H9 (cell line): ENCODE results near the gene BTBD18. TPM values are rescaled to one million over a fixed set of nuclear protein-coding genes. Genes with fewer than 3 reads are reported as not detected.

Experiments used
- DNase-seq: peaks from one replicate; pipeline ENCODE4 v3.0.0-alpha.2; 2017
- H2AFZ ChIP-seq: one replicate; pipeline ENCODE4 v1.6.1; 2013; ENCODE audit warnings: mild to moderate bottlenecking, low read length, control low read depth, moderate library complexity
- H2AK5ac ChIP-seq: 2 replicates; pipeline ENCODE4 v1.6.1; 2013; ENCODE audit warnings: low read length, control low read depth, mixed read lengths; ENCODE audit not compliant: insufficient read length
- H2BK120ac ChIP-seq: one replicate; pipeline ENCODE4 v1.6.1; 2013; ENCODE audit warnings: low read depth, mild to moderate bottlenecking, low read length, control low read depth, inconsistent platforms; ENCODE audit not compliant: poor library complexity, severe bottlenecking
- H2BK12ac ChIP-seq: 2 replicates; pipeline ENCODE4 v1.6.1; 2013; ENCODE audit warnings: low read length, control low read depth, mixed read lengths, low read depth; ENCODE audit not compliant: insufficient read length
- H2BK15ac ChIP-seq: 2 replicates; pipeline ENCODE4 v1.6.1; 2013; ENCODE audit warnings: low read depth, low read length, control low read depth
- H2BK20ac ChIP-seq: one replicate; pipeline ENCODE4 v1.6.1; 2013; ENCODE audit warnings: low read depth, mild to moderate bottlenecking, low read length, control low read depth, inconsistent platforms; ENCODE audit not compliant: poor library complexity, severe bottlenecking
- H2BK5ac ChIP-seq: 2 replicates; pipeline ENCODE4 v1.6.1; 2013; ENCODE audit warnings: low read length, control low read depth, mixed read lengths; ENCODE audit not compliant: insufficient read length
- H3K14ac ChIP-seq: 2 replicates; pipeline ENCODE4 v1.6.1; 2013; ENCODE audit warnings: low read length, control low read depth; ENCODE audit not compliant: insufficient read depth
- H3K18ac ChIP-seq: 2 replicates; pipeline ENCODE4 v1.6.1; 2013; ENCODE audit warnings: low read depth, mild to moderate bottlenecking, mixed read lengths, low read length, control low read depth; ENCODE audit not compliant: insufficient read length
- H3K23ac ChIP-seq: 2 replicates; pipeline ENCODE4 v1.6.1; 2013; ENCODE audit warnings: low read length, control low read depth, mixed read lengths, low read depth; ENCODE audit not compliant: insufficient read length
- H3K23me2 ChIP-seq: 2 replicates; pipeline ENCODE4 v1.6.1; 2013; ENCODE audit warnings: low read depth, mild to moderate bottlenecking, mixed read lengths, low read length, control low read depth; ENCODE audit not compliant: insufficient read length, poor library complexity, severe bottlenecking
- H3K27ac ChIP-seq: 2 replicates; pipeline ENCODE4 v1.5.1; 2013; ENCODE audit warnings: low read length, control low read depth, mixed read lengths, low read depth; ENCODE audit not compliant: insufficient read length
- H3K27me3 ChIP-seq: 2 replicates; pipeline ENCODE4 v1.6.1; 2013; ENCODE audit warnings: low read length, control low read depth, inconsistent platforms; ENCODE audit not compliant: insufficient read depth
- H3K4ac ChIP-seq: 2 replicates; pipeline ENCODE4 v1.6.1; 2013; ENCODE audit warnings: low read depth, mild to moderate bottlenecking, control low read depth, inconsistent platforms, low read length, moderate library complexity
- H3K4me1 ChIP-seq: 2 replicates; pipeline ENCODE4 v1.6.1; 2013; ENCODE audit warnings: low read length, control low read depth, inconsistent platforms; ENCODE audit not compliant: insufficient read depth
- H3K4me2 ChIP-seq: 2 replicates; pipeline ENCODE4 v1.6.1; 2013; ENCODE audit warnings: low read length, control low read depth, mixed read lengths; ENCODE audit not compliant: insufficient read length, insufficient read depth
- H3K56ac ChIP-seq: 2 replicates; pipeline ENCODE4 v1.6.1; 2013; ENCODE audit warnings: low read depth, mild to moderate bottlenecking, mixed read lengths, low read length, control low read depth; ENCODE audit not compliant: insufficient read length
- H3K79me1 ChIP-seq: 2 replicates; pipeline ENCODE4 v1.6.1; 2013; ENCODE audit warnings: low read depth, mild to moderate bottlenecking, moderate library complexity, low read length, control low read depth, inconsistent platforms; ENCODE audit not compliant: insufficient read depth, poor library complexity, severe bottlenecking
- H3K79me2 ChIP-seq: 2 replicates; pipeline ENCODE4 v1.6.1; 2013; ENCODE audit warnings: low read length, control low read depth, inconsistent platforms; ENCODE audit not compliant: insufficient read depth
- H3K9ac ChIP-seq: 2 replicates; pipeline ENCODE4 v1.6.1; 2013; ENCODE audit warnings: low read length, control low read depth, mixed read lengths; ENCODE audit not compliant: insufficient read length; ENCODE audit errors: extremely low read depth
- H3K9me3 ChIP-seq: one replicate; pipeline ENCODE4 v1.6.1; 2013; ENCODE audit warnings: low read depth, low read length, inconsistent platforms; ENCODE audit not compliant: control insufficient read depth
- H3T11ph ChIP-seq: one replicate; pipeline ENCODE4 v1.6.1; 2013; ENCODE audit warnings: mild to moderate bottlenecking, low read length, control low read depth, inconsistent platforms
- H4K20me1 ChIP-seq: one replicate; pipeline ENCODE4 v1.6.1; 2013; ENCODE audit not compliant: control insufficient read depth, insufficient read length, insufficient read depth
- H4K5ac ChIP-seq: 2 replicates; pipeline ENCODE4 v1.6.1; 2013; ENCODE audit warnings: low read depth, mild to moderate bottlenecking, mixed read lengths, low read length, control low read depth; ENCODE audit not compliant: insufficient read length
- H4K8ac ChIP-seq: replicated peaks from 2 replicates; pipeline ENCODE4 v1.6.1; 2013; ENCODE audit warnings: low read length, control low read depth, mixed read lengths, low read depth; ENCODE audit not compliant: insufficient read length
- H4K91ac ChIP-seq: 2 replicates; pipeline ENCODE4 v1.6.1; 2013; ENCODE audit warnings: low read depth, mild to moderate bottlenecking, moderate library complexity, mixed read lengths, low read length, control low read depth; ENCODE audit not compliant: insufficient read length
- H3K27ac Mint-ChIP-seq, 3 experiments: 2 replicates in 2 of 3; 3 replicates in 1 of 3; pipeline ENCODE4 v1.8.0; 2020 to 2021; ENCODE audit warnings: mixed read lengths in 3 of 3, mild to moderate bottlenecking in 1 of 3, moderate library complexity in 1 of 3
- H3K27me3 Mint-ChIP-seq: 2 replicates; pipeline ENCODE4 v1.8.0; 2021; ENCODE audit warnings: low read depth, mild to moderate bottlenecking, moderate library complexity, mixed read lengths
- H3K36me3 Mint-ChIP-seq, 3 experiments: 2 replicates in 2 of 3; 3 replicates in 1 of 3; pipeline ENCODE4 v1.8.0; 2020 to 2021; ENCODE audit warnings: low read depth in 3 of 3, mixed read lengths in 3 of 3; ENCODE audit not compliant: insufficient read depth in 1 of 3
- H3K4me1 Mint-ChIP-seq, 2 experiments: 2 replicates each; pipeline ENCODE4 v1.8.0; 2020; ENCODE audit warnings: mixed read lengths in 2 of 2
- H3K4me3 Mint-ChIP-seq, 2 experiments: 2 replicates in 1 of 2; 3 replicates in 1 of 2; pipeline ENCODE4 v1.8.0; 2020 to 2021; ENCODE audit warnings: mild to moderate bottlenecking in 2 of 2, mixed read lengths in 2 of 2, moderate library complexity in 1 of 2
- H3K9me3 Mint-ChIP-seq, 2 experiments: 2 replicates in 1 of 2; 3 replicates in 1 of 2; pipeline ENCODE4 v1.8.0; 2020; ENCODE audit warnings: mild to moderate bottlenecking in 2 of 2, mixed read lengths in 2 of 2, moderate library complexity in 1 of 2
- CTCF ChIP-seq: fragments of 200-600 bp; sonication (generic); conservative IDR thresholded peaks from 3 replicates; pipeline ENCODE4 v1.8.0; 2021; ENCODE audit warnings: antibody characterized with exemption, mild to moderate bottlenecking
- WGBS: extraction: QIAGEN DNeasy Blood & Tissue Kit; methylation state at CpG from one replicate; pipeline ENCODE4 v1.1.7; 2013; ENCODE audit warnings: missing lambda C conversion rate, low lambda C conversion rate, mixed read lengths; ENCODE audit not compliant: insufficient read length; ENCODE audit errors: extremely low coverage; 5-methylcytosine and 5-hydroxymethylcytosine counted together
- total RNA-seq: library from RNA; stranded (reverse); gene quantifications from 2 replicates; pipeline ENCODE4 v1.2.1, GENCODE V29; 2021

Gene BTBD18
- total RNA-seq, 1 experiment from 2014 or later = not detected

DNA sequence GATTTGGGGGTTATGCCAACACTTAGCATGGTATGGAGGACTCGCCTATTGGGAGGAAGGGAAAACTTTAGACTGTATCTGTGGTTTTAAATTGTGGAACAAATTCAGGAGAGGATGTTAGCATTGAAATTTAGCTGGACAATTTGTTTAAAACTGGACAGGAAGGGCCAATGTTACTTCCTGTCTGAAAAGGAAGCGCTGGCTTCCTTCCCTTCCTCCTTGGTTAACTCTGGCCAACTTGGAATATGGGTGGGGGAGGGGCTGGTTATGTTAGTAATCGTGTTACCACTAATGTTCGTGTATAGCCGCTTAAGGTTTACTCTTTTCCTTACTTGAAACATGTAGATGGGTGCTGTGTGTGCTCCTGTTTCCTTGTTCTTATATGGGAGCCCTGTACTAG, 23.9 kb upstream of the BTBD18 start:
- H4K20me1 ChIP-seq = no peaks in the 10 kb centered on the region
- no peak overlapping the region for H4K91ac ChIP-seq
- H2BK5ac ChIP-seq = no peak overlapping the region
- no peak overlapping the region for H3K9ac ChIP-seq
- H3K27me3 Mint-ChIP-seq = no peaks in the 10 kb centered on the region
- H3T11ph ChIP-seq = peak overlapping the region; percentile 1
- H2BK15ac ChIP-seq = no peak overlapping the region
- H2BK120ac ChIP-seq = peak overlapping the region; percentile 44
- H2AK5ac ChIP-seq = peak overlapping the region; percentile 69
- peak overlapping the region; percentile 20 for H3K4me2 ChIP-seq
- H3K23me2 ChIP-seq = no peaks in the 10 kb centered on the region
- H3K27me3 ChIP-seq = no peaks in the 10 kb centered on the region
- no peak for DNase-seq
- H3K56ac ChIP-seq = no peak overlapping the region
- no peak for TF ChIP-seq CTCF
- no CpG with 5 or more reads among the region's 5 CpGs for WGBS
- peaks cover 10% of the 10 kb centered on the region for H3K79me1 ChIP-seq
- H4K8ac ChIP-seq = no peak overlapping the region
- peaks cover 51% of the 10 kb centered on the region; the same call in 1 of the 2 replicates for H3K79me2 ChIP-seq
- H3K27ac Mint-ChIP-seq = peak overlapping the region; percentile 85 to 99 (median 86)
- no peak overlapping the region for H3K4ac ChIP-seq
- H3K4me1 Mint-ChIP-seq = peaks cover 71 to 72% of the 10 kb centered on the region in 2 experiments
- no peak overlapping the region for H4K5ac ChIP-seq
- H3K14ac ChIP-seq = no peak overlapping the region
- peaks cover 24% of the 10 kb centered on the region; the same call in 1 of the 2 replicates for H3K4me1 ChIP-seq
- H3K36me3 Mint-ChIP-seq = peaks cover 0 to 3% (median 2%) of the 10 kb centered on the region in 3 experiments; a peak in 2 of 7 replicates
- H3K18ac ChIP-seq = no peak overlapping the region
- H2BK12ac ChIP-seq = no peak overlapping the region
- peak overlapping the region; percentile 97 for H3K27ac ChIP-seq
- H2AFZ ChIP-seq = no peak overlapping the region
- no peak overlapping the region for H3K23ac ChIP-seq
- no peaks in the 10 kb centered on the region for H3K9me3 Mint-ChIP-seq
- no peaks in the 10 kb centered on the region for H3K9me3 ChIP-seq
- no peak overlapping the region for H2BK20ac ChIP-seq
- H3K4me3 Mint-ChIP-seq = peak overlapping the region in 1 of 2 experiments; percentile 71; a peak in 3 of 5 replicates
